DOHH2 (cell line): Measurements from ENCODE around the gene PPP1R7.

Source experiments
- H3F3A ChIP-seq: fragments of 200-600 bp; sonication (generic), shearing (Covaris generic); 2 replicates; pipeline ENCODE4 v1.6.0; 2016; ENCODE audit warnings: antibody characterized with exemption, mild to moderate bottlenecking; ENCODE audit not compliant: control insufficient read depth, insufficient read depth
- H3K27ac ChIP-seq: fragments of 200-600 bp; sonication (generic); 2 replicates; pipeline ENCODE4 v1.5.1; 2014; ENCODE audit warnings: low read depth, mild to moderate bottlenecking, low read length, moderate library complexity
- H3K27me3 ChIP-seq: fragments of 200-600 bp; sonication (generic); 2 replicates; pipeline ENCODE4 v1.6.1; 2014; ENCODE audit warnings: mild to moderate bottlenecking, low read length, mixed read lengths; ENCODE audit not compliant: control insufficient read depth
- H3K36me3 ChIP-seq: fragments of 200-600 bp; sonication (generic); 2 replicates; pipeline ENCODE4 v1.6.1; 2014; ENCODE audit warnings: mild to moderate bottlenecking, low read length, moderate library complexity, mixed read lengths; ENCODE audit not compliant: control insufficient read depth
- H3K4me1 ChIP-seq: fragments of 200-600 bp; sonication (generic); 2 replicates; pipeline ENCODE4 v1.6.1; 2014; ENCODE audit warnings: mild to moderate bottlenecking, low read length, mixed read lengths; ENCODE audit not compliant: control insufficient read depth
- H3K4me2 ChIP-seq: fragments of 200-600 bp; sonication (generic); 2 replicates; pipeline ENCODE4 v1.6.0; 2014; ENCODE audit warnings: mild to moderate bottlenecking, low read length, moderate library complexity
- H3K4me3 ChIP-seq: fragments of 200-600 bp; sonication (generic); 2 replicates; pipeline ENCODE4 v1.5.1; 2014; ENCODE audit warnings: mild to moderate bottlenecking, low read length, mixed read lengths
- H3K79me2 ChIP-seq: fragments of 200-600 bp; sonication (generic); 2 replicates; pipeline ENCODE4 v1.6.1; 2014; ENCODE audit warnings: mild to moderate bottlenecking, low read length, mixed read lengths; ENCODE audit not compliant: control insufficient read depth
- H3K9me2 ChIP-seq: fragments of 200-600 bp; sonication (generic); replicated peaks from 2 replicates; pipeline ENCODE4 v1.6.1; 2014; ENCODE audit warnings: mild to moderate bottlenecking, low read length, mixed read lengths; ENCODE audit not compliant: control insufficient read depth
- H3K9me3 ChIP-seq: fragments of 200-600 bp; sonication (generic); 2 replicates; pipeline ENCODE4 v1.6.1; 2014; ENCODE audit warnings: antibody characterized with exemption, low read length, mixed read lengths; ENCODE audit not compliant: control insufficient read depth, insufficient read depth
- H4K20me1 ChIP-seq: fragments of 200-600 bp; sonication (generic); 2 replicates; pipeline ENCODE4 v1.6.0; 2014; ENCODE audit warnings: low read depth, mild to moderate bottlenecking, antibody characterized with exemption, low read length, moderate library complexity; ENCODE audit not compliant: control insufficient read depth, insufficient read depth
- CTCF ChIP-seq: fragments of 200-600 bp; sonication (generic); IDR thresholded peaks from one replicate; pipeline ENCODE4 v1.5.1; 2014; ENCODE audit warnings: antibody characterized with exemption, mild to moderate bottlenecking, low read depth, low read length; ENCODE audit not compliant: poor library complexity, severe bottlenecking
- EZH2phosphoT487 ChIP-seq: fragments of 200-600 bp; sonication (generic); IDR thresholded peaks from 2 replicates; pipeline ENCODE4 v1.6.1; 2017; ENCODE audit warnings: borderline replicate concordance, mild to moderate bottlenecking, antibody characterized with exemption, low read length, moderate library complexity, mixed read lengths

PPP1R7 gene

GRCh38 chr2:241215421-241215820 is 65.2 kb downstream of the PPP1R7 start:
- Histone ChIP-seq H4K20me1 (no peaks in the 10 kb centered on the region), H3F3A (0 out of 2 replicates have a peak, but pooled peaks cover 7% of the 10 kb centered on the region), H3K79me2 (no peaks in the 10 kb centered on the region), H3K36me3 (no peaks in the 10 kb centered on the region), H3K4me2 (no peak overlapping the region), H3K4me3 (no peak overlapping the region), H3K9me3 (no peaks in the 10 kb centered on the region), H3K27me3 (0 out of 2 replicates have a peak, but pooled peaks cover 3% of the 10 kb centered on the region), H3K9me2 (no peaks in the 10 kb centered on the region), H3K27ac (no peak overlapping the region), H3K4me1 (peaks cover 14% of the 10 kb centered on the region)
- no peak for TF ChIP-seq CTCF
- TF ChIP-seq EZH2phosphoT487 = no peak

- Histone ChIP-seq H3K9me3 (no peaks in the 10 kb centered on the region), H3K4me1 (peaks cover 14% of the 10 kb centered on the region), H3K4me3 (no peak overlapping the region), H3K36me3 (no peaks in the 10 kb centered on the region), H3F3A (0 out of 2 replicates have a peak, but pooled peaks cover 7% of the 10 kb centered on the region), H3K79me2 (no peaks in the 10 kb centered on the region), H3K4me2 (no peak overlapping the region), H4K20me1 (no peaks in the 10 kb centered on the region), H3K9me2 (no peaks in the 10 kb centered on the region), H3K27me3 (0 out of 2 replicates have a peak, but pooled peaks cover 3% of the 10 kb centered on the region), H3K27ac (no peak overlapping the region)
- TF ChIP-seq EZH2phosphoT487 = no peak
- TF ChIP-seq CTCF = no peak
Observed at GRCh38 chr2:241216211-241216761, 66.0 kb downstream of the PPP1R7 start.

- Histone ChIP-seq H3K4me2 (peak overlapping the region; percentile 68), H3K27ac (no peak overlapping the region)
Observed at GRCh38 chr2:241217320-241218031, 67.2 kb downstream of the PPP1R7 start.

More at GRCh38 chr2:241217320-241218031, 67.2 kb downstream of the PPP1R7 start:
- Histone ChIP-seq H3K27me3 (0 out of 2 replicates have a peak, but pooled peaks cover 3% of the 10 kb centered on the region), H3K79me2 (no peaks in the 10 kb centered on the region), H3K4me1 (peaks cover 14% of the 10 kb centered on the region), H3K36me3 (no peaks in the 10 kb centered on the region), H4K20me1 (no peaks in the 10 kb centered on the region), H3F3A (peaks cover 8% of the 10 kb centered on the region; the same call in 1 of the 2 replicates), H3K9me3 (no peaks in the 10 kb centered on the region), H3K4me3 (peak overlapping the region; percentile 60), H3K9me2 (no peaks in the 10 kb centered on the region)
- no peak for TF ChIP-seq EZH2phosphoT487
- TF ChIP-seq CTCF = no peak
